Activated B cell treated with CpG ODN at 0.5 μM for 24 hours (primary cell): Measurements from ENCODE around the gene PSMA7. TPM values are rescaled to one million over a fixed set of nuclear protein-coding genes. Genes with fewer than 3 reads are reported as not detected.

Experiments used
- ATAC-seq: fragments of 200-7000 bp; cut with Tn5 transposase; one replicate; pipeline ENCODE4 v1.10.0; 2021; ENCODE audit warnings: low read depth, mild to moderate bottlenecking, moderate library complexity
- CTCF ChIA-PET: fragments of 350-600 bp; sonication (Branson Sonifier 250); formaldehyde crosslinking; loops from one replicate; lab custom pipeline; 2021; ENCODE audit warnings: antibody characterized with exemption; lab: Charles Lee
- POLR2A ChIA-PET: fragments of 350-600 bp; sonication (Branson Sonifier 250); formaldehyde crosslinking; loops from one replicate; lab custom pipeline; 2021; ENCODE audit warnings: antibody characterized with exemption; lab: Charles Lee
- DNase-seq: peaks from one replicate; pipeline ENCODE4 v3.0.0; 2022
- H3K27ac Mint-ChIP-seq: one replicate; pipeline ENCODE4 v1.8.0; 2020; ENCODE audit warnings: mixed read lengths
- H3K27me3 Mint-ChIP-seq: one replicate; pipeline ENCODE4 v1.8.0; 2021; ENCODE audit warnings: mixed read lengths
- H3K36me3 Mint-ChIP-seq: one replicate; pipeline ENCODE4 v1.8.0; 2021; ENCODE audit warnings: low read depth, mixed read lengths
- H3K4me1 Mint-ChIP-seq: one replicate; pipeline ENCODE4 v1.8.0; 2021; ENCODE audit warnings: mixed read lengths
- H3K4me3 Mint-ChIP-seq: one replicate; pipeline ENCODE4 v1.8.0; 2020; ENCODE audit warnings: mild to moderate bottlenecking, mixed read lengths
- H3K9me3 Mint-ChIP-seq: one replicate; pipeline ENCODE4 v1.8.0; 2020; ENCODE audit warnings: mixed read lengths
- CTCF ChIP-seq: fragments of 200-600 bp; IDR thresholded peaks from one replicate; pipeline ENCODE4 v1.8.0; 2022; ENCODE audit warnings: antibody characterized with exemption, mild to moderate bottlenecking
- intact Hi-C: fragments of 100-400 bp; cut with micrococcal nuclease; formaldehyde crosslinking; loops from one replicate; pipeline ENCODE4 v1.15.1; 2024
- total RNA-seq: library from RNA; stranded (reverse); gene quantifications from 2 replicates; pipeline ENCODE4 v1.2.3, GENCODE V29; 2022

The PSMA7 gene
- total RNA-seq, 1 donor from 2014 or later: 241 TPM

DNA sequence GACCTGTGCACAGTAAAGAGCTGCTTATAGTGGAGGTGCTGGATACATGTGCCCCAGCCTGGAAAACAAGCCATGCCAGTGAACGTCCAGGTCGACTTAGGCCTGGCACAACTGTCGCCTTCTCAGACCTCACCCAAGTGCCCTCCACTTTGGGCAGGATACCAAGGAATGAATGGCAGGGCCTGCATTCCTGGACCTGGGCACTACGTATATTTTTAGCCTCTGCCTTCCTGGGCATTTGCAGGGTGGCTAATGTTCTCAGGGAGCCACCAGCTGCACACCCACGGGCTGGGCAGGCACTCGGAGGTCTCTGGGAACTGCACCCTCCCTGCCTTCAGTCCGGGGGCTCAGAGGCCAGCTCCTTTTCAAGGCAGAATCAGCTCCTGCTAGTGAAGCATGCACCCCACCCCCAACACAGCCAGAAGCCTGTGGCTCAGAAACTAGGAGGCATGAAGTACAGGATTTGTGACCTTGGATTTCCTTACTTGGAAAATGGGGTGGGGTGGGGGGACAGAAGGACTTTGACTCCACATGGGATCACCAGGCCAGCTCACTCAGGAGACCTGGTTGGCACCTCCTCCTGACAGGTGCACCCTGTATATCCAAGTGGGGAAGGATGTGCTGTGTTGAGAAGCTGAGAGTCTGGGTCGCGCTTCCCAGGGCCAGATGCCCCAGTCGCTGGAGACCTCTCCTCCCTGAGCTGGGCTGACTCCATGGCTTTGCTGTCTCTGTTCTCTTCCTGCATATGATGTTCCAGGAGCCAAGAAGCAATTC is 23.4 kb downstream of the PSMA7 start:
- H3K4me1 Mint-ChIP-seq: peaks cover 19% of the 10 kb centered on the region
- H3K9me3 Mint-ChIP-seq: no peaks in the 10 kb centered on the region
- TF ChIP-seq CTCF: no peak
- intact Hi-C loops: loop anchor here (5.0 kb wide), 1 partner anchor 673 kb away; no protein-coding TSS in a partner anchor
- DNase-seq (no peak), ATAC-seq (no peak)
- H3K27me3 Mint-ChIP-seq: peaks cover 2% of the 10 kb centered on the region
- POLR2A ChIA-PET: interaction anchor here (4.0 kb wide), 1 partner anchor 53 kb away, joined by 40 read pairs; the partner anchor contains the start of gene TAF4
- CTCF ChIA-PET: interaction anchor here (1.0 kb wide), 1 partner anchor 16 kb away, joined by 3 read pairs; no protein-coding TSS in a partner anchor
- peak overlapping the region; percentile 50 for H3K4me3 Mint-ChIP-seq
- H3K36me3 Mint-ChIP-seq: peaks cover 7% of the 10 kb centered on the region
- H3K27ac Mint-ChIP-seq: no peak overlapping the region

DNA sequence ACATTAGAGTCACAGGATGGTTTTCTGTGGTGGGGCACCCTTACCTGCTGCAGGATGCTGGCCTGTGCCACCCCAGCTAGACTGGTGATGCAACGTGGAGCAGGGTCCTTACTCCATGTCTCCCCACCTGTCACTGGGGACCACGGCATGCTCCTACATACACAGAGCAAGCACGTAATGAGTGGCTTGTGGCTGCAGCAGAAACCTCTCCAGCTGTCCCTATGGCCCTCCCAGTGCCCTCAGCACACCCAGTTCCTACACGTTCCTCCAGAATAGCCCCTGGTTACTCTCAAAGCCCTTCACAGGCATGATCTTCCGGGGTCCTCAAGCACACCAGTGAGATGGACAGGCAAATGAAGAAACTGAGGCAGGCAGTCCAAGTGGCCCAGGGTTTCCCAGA is 24.1 kb downstream of the PSMA7 start:
- Mint-ChIP-seq H3K27me3 (peaks cover 2% of the 10 kb centered on the region), H3K9me3 (no peaks in the 10 kb centered on the region), H3K27ac (no peak overlapping the region), H3K36me3 (peaks cover 1% of the 10 kb centered on the region), H3K4me1 (peaks cover 14% of the 10 kb centered on the region), H3K4me3 (peak overlapping the region; percentile 24)
- DNase-seq: no peak
- no peak for ATAC-seq
- intact Hi-C loops: no loop called here
- ChIA-PET CTCF (no interaction called here), POLR2A (interaction anchor here (4.0 kb wide), 1 partner anchor 53 kb away, joined by 40 read pairs; the partner anchor contains the start of gene TAF4)
- TF ChIP-seq CTCF: no peak

DNA sequence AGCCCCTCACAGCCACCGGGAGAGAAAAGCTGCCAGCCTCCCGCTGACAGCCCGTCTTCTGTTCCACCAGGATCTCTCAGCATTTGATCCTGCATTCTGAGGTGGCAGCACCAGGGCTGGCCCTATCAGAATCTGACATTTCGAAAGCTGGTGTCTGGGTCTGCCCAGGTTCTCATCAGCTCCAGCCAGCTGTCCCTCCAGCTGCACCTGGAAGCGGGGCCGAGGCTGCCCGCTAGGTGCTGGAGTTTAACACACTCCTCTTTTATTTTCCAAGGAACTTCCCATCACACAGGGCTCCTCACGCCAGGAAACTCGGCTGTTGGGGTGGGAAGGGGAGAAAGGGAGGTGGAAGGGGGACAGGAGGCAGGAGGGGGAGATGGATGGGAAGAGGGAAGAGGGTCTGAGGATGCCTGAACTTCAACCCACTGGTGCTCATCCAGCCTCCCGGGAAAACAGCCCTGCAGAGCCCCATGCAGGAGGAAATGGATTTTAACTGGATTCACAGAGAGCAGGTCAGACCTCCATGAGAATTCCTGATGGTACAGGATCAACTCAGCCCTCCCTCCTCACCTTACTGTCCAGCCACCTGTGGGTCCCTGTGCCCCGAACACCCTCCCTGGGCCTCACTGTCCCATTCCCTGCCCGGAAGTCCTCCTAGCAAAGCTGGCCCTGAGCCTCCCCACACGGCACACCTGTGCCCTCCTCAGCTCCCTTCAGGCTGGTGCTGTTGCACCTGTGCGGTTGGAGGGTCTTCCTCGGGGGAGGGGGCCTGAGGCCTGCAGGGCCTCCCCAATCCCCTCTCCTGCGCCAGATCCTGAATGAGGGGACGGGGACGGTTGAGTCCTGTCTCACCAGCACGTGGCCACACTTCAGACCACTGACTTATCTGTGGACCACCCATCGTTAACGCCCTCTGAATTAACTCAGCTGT is 24.8 kb downstream of the PSMA7 start:
- ATAC-seq (no peak), DNase-seq (no peak)
- H3K4me1 Mint-ChIP-seq: peaks cover 7% of the 10 kb centered on the region
- H3K27ac Mint-ChIP-seq: no peak overlapping the region
- peaks cover 3% of the 10 kb centered on the region for H3K9me3 Mint-ChIP-seq
- CTCF ChIA-PET: no interaction called here
- POLR2A ChIA-PET: interaction anchor here (0.7 to 4.0 kb wide), 2 partner anchors 52 to 88 kb away, joined by 5 to 40 read pairs; partner anchors contain the start of gene TAF4
- H3K4me3 Mint-ChIP-seq: no peak overlapping the region
- no peaks in the 10 kb centered on the region for H3K36me3 Mint-ChIP-seq
- TF ChIP-seq CTCF: no peak
- H3K27me3 Mint-ChIP-seq: peaks cover 2% of the 10 kb centered on the region
- intact Hi-C loops: no loop called here

DNA sequence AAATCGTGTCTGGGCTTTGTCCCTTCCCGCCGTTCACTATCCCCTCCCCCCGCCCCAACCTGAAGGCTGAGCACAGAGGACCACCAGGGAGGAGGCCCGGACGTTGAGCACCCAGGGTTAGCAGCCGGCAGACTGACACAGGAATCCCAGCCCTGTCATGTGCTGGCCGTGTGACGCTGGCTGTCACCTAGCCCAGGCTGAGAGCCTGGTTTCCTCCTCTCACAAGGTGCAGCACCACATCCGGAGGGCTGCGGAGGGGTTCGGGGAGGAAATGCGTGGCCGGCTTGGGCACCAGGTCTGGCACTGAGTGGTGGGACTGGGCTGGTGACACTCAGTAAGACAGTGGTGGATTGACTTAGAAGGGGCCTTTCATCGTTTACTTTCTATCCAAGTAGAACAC is 25.5 kb downstream of the PSMA7 start:
- no peak overlapping the region for H3K27ac Mint-ChIP-seq
- H3K4me3 Mint-ChIP-seq: no peak overlapping the region
- intact Hi-C loops: no loop called here
- H3K36me3 Mint-ChIP-seq: no peaks in the 10 kb centered on the region
- ATAC-seq: no peak
- ChIA-PET POLR2A (interaction anchor here (0.7 kb wide), 1 partner anchor 87 kb away, joined by 5 read pairs; no protein-coding TSS in a partner anchor), CTCF (no interaction called here)
- peaks cover 9% of the 10 kb centered on the region for H3K9me3 Mint-ChIP-seq
- DNase-seq: no peak
- H3K4me1 Mint-ChIP-seq: peaks cover 4% of the 10 kb centered on the region
- H3K27me3 Mint-ChIP-seq: peaks cover 2% of the 10 kb centered on the region
- no peak for TF ChIP-seq CTCF
